Measurements from ENCODE around the gene ARHGAP18. TPM values are rescaled to one million over a fixed set of nuclear protein-coding genes. Genes with fewer than 3 reads are reported as not detected.

ARHGAP18 gene
- total RNA-seq, 1 donor from 2014 or later = 3.9 TPM

GRCh38 chr6:129678463-129678862, 31.5 kb downstream of the ARHGAP18 start:
- H3K4me3 ChIP-seq = no peak overlapping the region
- no peaks in the 10 kb centered on the region for H3K27me3 ChIP-seq
- no peaks in the 10 kb centered on the region for H3K9me3 Mint-ChIP-seq
- no peaks in the 10 kb centered on the region for H4K20me1 ChIP-seq (ENCODE audit: low read depth)
- TF ChIP-seq EZH2 (IDR thresholded peaks at IDR 0.05) (no peak), EZH2phosphoT487 (IDR thresholded peaks at IDR 0.05) (no peak), CTCF (IDR thresholded peaks at IDR 0.05) (no peak)
- peaks cover 3% of the 10 kb centered on the region for H3K4me1 Mint-ChIP-seq
- H3K36me3 ChIP-seq = no peaks in the 10 kb centered on the region
- no peak overlapping the region for H2AFZ ChIP-seq (replicated peaks)
- H3K9ac ChIP-seq = no peak overlapping the region
- H3K4me1 ChIP-seq = no peaks in the 10 kb centered on the region
- H3K36me3 Mint-ChIP-seq = no peaks in the 10 kb centered on the region
- no peak overlapping the region for H3K4me3 Mint-ChIP-seq
- no peak overlapping the region for H3K27ac ChIP-seq
- H3K27me3 Mint-ChIP-seq (ENCODE audit: insufficient read depth, low read depth) = peaks cover 3% of the 10 kb centered on the region
- H3K79me2 ChIP-seq (ENCODE audit: low read depth) = no peaks in the 10 kb centered on the region
- H3K9me3 ChIP-seq (ENCODE audit: low read depth) = no peaks in the 10 kb centered on the region
- no peak overlapping the region for H3K27ac Mint-ChIP-seq
- H3K4me2 ChIP-seq = no peak overlapping the region
- no peaks in the 10 kb centered on the region for H3F3A ChIP-seq (ENCODE audit: low read depth)
- DNase-seq (ENCODE audit: low spot score) = no peak

GRCh38 chr6:129677620-129678325, 32.2 kb downstream of the ARHGAP18 start:
- H3K9me3 ChIP-seq (ENCODE audit: low read depth) = no peaks in the 10 kb centered on the region
- H3K36me3 Mint-ChIP-seq = no peaks in the 10 kb centered on the region
- no peak for TF ChIP-seq CTCF (IDR thresholded peaks at IDR 0.05)
- no peak for TF ChIP-seq EZH2phosphoT487 (IDR thresholded peaks at IDR 0.05)
- no peak for TF ChIP-seq EZH2 (IDR thresholded peaks at IDR 0.05)
- H3K27me3 ChIP-seq = no peaks in the 10 kb centered on the region
- H3K4me3 Mint-ChIP-seq = no peak overlapping the region
- no peaks in the 10 kb centered on the region for H3K79me2 ChIP-seq (ENCODE audit: low read depth)
- no peak for DNase-seq (ENCODE audit: low spot score)
- H3K4me3 ChIP-seq = no peak overlapping the region
- H3K4me1 ChIP-seq = no peaks in the 10 kb centered on the region
- H3K27me3 Mint-ChIP-seq (ENCODE audit: insufficient read depth, low read depth) = peaks cover 3% of the 10 kb centered on the region
- H3K4me2 ChIP-seq = no peak overlapping the region
- H2AFZ ChIP-seq (replicated peaks) = no peak overlapping the region
- H3F3A ChIP-seq (ENCODE audit: low read depth) = no peaks in the 10 kb centered on the region
- H4K20me1 ChIP-seq (ENCODE audit: low read depth) = no peaks in the 10 kb centered on the region
- H3K9ac ChIP-seq = no peak overlapping the region
- H3K4me1 Mint-ChIP-seq = peaks cover 8% of the 10 kb centered on the region
- no peak overlapping the region for H3K27ac Mint-ChIP-seq
- no peaks in the 10 kb centered on the region for H3K36me3 ChIP-seq
- H3K27ac ChIP-seq = no peak overlapping the region
- no peaks in the 10 kb centered on the region for H3K9me3 Mint-ChIP-seq

GRCh38 chr6:129675669-129676472, 34.1 kb downstream of the ARHGAP18 start:
- no peak for TF ChIP-seq EZH2 (IDR thresholded peaks at IDR 0.05)
- no peak for TF ChIP-seq CTCF (IDR thresholded peaks at IDR 0.05)
- no peak for TF ChIP-seq EZH2phosphoT487 (IDR thresholded peaks at IDR 0.05)
- H3K27ac ChIP-seq = no peak overlapping the region
- no peak overlapping the region for H3K9ac ChIP-seq
- H3K36me3 Mint-ChIP-seq = no peaks in the 10 kb centered on the region
- no peak overlapping the region for H2AFZ ChIP-seq (replicated peaks)
- DNase-seq (ENCODE audit: low spot score) = no peak
- H3K4me3 Mint-ChIP-seq = no peak overlapping the region
- H3K36me3 ChIP-seq = no peaks in the 10 kb centered on the region
- H4K20me1 ChIP-seq (ENCODE audit: low read depth) = no peaks in the 10 kb centered on the region
- H3K9me3 ChIP-seq (ENCODE audit: low read depth) = no peaks in the 10 kb centered on the region
- no peak overlapping the region for H3K4me2 ChIP-seq
- no peaks in the 10 kb centered on the region for H3F3A ChIP-seq (ENCODE audit: low read depth)
- no peaks in the 10 kb centered on the region for H3K9me3 Mint-ChIP-seq
- H3K4me1 Mint-ChIP-seq = peaks cover 15% of the 10 kb centered on the region
- no peaks in the 10 kb centered on the region for H3K27me3 ChIP-seq
- H3K27ac Mint-ChIP-seq = no peak overlapping the region
- no peaks in the 10 kb centered on the region for H3K4me1 ChIP-seq
- no peak overlapping the region for H3K4me3 ChIP-seq
- H3K27me3 Mint-ChIP-seq (ENCODE audit: insufficient read depth, low read depth) = peaks cover 3% of the 10 kb centered on the region
- no peaks in the 10 kb centered on the region for H3K79me2 ChIP-seq (ENCODE audit: low read depth)

All from neural progenitor cell (in vitro differentiated cells).